Nephron (organoid): ENCODE results near the gene ATP5PD.

Experiments used
- H3K27ac Mint-ChIP-seq, 3 experiments: 2 replicates each; pipeline ENCODE4 v1.8.0; 2020; ENCODE audit warnings: mixed read lengths in 3 of 3, mild to moderate bottlenecking in 2 of 3, moderate library complexity in 1 of 3
- H3K27me3 Mint-ChIP-seq: 2 replicates; pipeline ENCODE4 v1.8.0; 2021; ENCODE audit warnings: low read depth, mild to moderate bottlenecking, moderate library complexity, mixed read lengths
- H3K36me3 Mint-ChIP-seq: 2 replicates; pipeline ENCODE4 v1.8.0; 2020; ENCODE audit warnings: low read depth, mixed read lengths
- H3K4me1 Mint-ChIP-seq: 2 replicates; pipeline ENCODE4 v1.8.0; 2020; ENCODE audit warnings: mixed read lengths
- H3K4me3 Mint-ChIP-seq, 3 experiments: 2 replicates each; pipeline ENCODE4 v1.8.0; 2020; ENCODE audit warnings: mild to moderate bottlenecking in 3 of 3, mixed read lengths in 3 of 3, moderate library complexity in 2 of 3
- H3K9me3 Mint-ChIP-seq: 2 replicates; pipeline ENCODE4 v1.8.0; 2020; ENCODE audit warnings: mixed read lengths
- CTCF ChIP-seq, 3 experiments: fragments of 200-600 bp; sonication (generic); IDR thresholded peaks; one replicate each; pipeline ENCODE4 v1.5.0; 2021; ENCODE audit warnings: antibody characterized with exemption in 3 of 3; ENCODE audit not compliant: unreplicated experiment in 3 of 3

The ATP5PD gene

GRCh38 chr17:75046407-75047289 is at the start of gene ATP5PD, which contains the start of gene KCTD2:
ATP5PD (minus strand) TSS chr17:75046969; CDS start chr17:75042650, 4,319 bp downstream.
KCTD2 (plus strand) TSS chr17:75047225; CDS start chr17:75047251, 26 bp downstream.
- TF ChIP-seq CTCF (IDR thresholded peaks at IDR 0.05; ENCODE audit: unreplicated experiment in 3 of 3): no peak
- Mint-ChIP-seq H3K4me1 (peaks cover 28% of the 10 kb centered on the region), H3K27ac (peak within 1 kb of the TSS; percentile 81 to 97 (median 95)), H3K4me3 (peak within 1 kb of the TSS; percentile 97 to 99 (median 99)), H3K9me3 (no peaks in the 10 kb centered on the region), H3K36me3 (peaks cover 24% of the 10 kb centered on the region), H3K27me3 (no peaks in the 10 kb centered on the region)

GRCh38 chr17:75096082-75096625 is 49.4 kb upstream of the ATP5PD start:
- Mint-ChIP-seq H3K4me1 (peaks cover 19% of the 10 kb centered on the region), H3K27ac (peak overlapping the region in 2 of 3 experiments; percentile 58 to 65), H3K36me3 (peaks cover 10% of the 10 kb centered on the region), H3K27me3 (no peaks in the 10 kb centered on the region), H3K4me3 (no peak overlapping the region), H3K9me3 (no peaks in the 10 kb centered on the region)
- TF ChIP-seq CTCF (IDR thresholded peaks at IDR 0.05; ENCODE audit: unreplicated experiment in 3 of 3): no peak

- H3K4me1 Mint-ChIP-seq: peaks cover 29% of the 10 kb centered on the region
- no peak overlapping the region for H3K27ac Mint-ChIP-seq
- H3K9me3 Mint-ChIP-seq: no peaks in the 10 kb centered on the region
- H3K36me3 Mint-ChIP-seq: peaks cover 10% of the 10 kb centered on the region
- H3K4me3 Mint-ChIP-seq: no peak overlapping the region
- no peak for TF ChIP-seq CTCF (IDR thresholded peaks at IDR 0.05; ENCODE audit: unreplicated experiment in 3 of 3)
- no peaks in the 10 kb centered on the region for H3K27me3 Mint-ChIP-seq
These were observed 48.2 kb upstream of the ATP5PD start for GRCh38 chr17:75094871-75095399.

- Mint-ChIP-seq H3K4me1 (peaks cover 40% of the 10 kb centered on the region), H3K9me3 (no peaks in the 10 kb centered on the region), H3K4me3 (no peak overlapping the region), H3K36me3 (peaks cover 3% of the 10 kb centered on the region), H3K27ac (peak overlapping the region in 1 of 3 experiments; percentile 77), H3K27me3 (no peaks in the 10 kb centered on the region)
- no peak for TF ChIP-seq CTCF (IDR thresholded peaks at IDR 0.05; ENCODE audit: unreplicated experiment in 3 of 3)
These were observed 46.9 kb upstream of the ATP5PD start for GRCh38 chr17:75093548-75094158.

GRCh38 chr17:75091855-75092327 is 45.1 kb upstream of the ATP5PD start:
- H3K36me3 Mint-ChIP-seq: no peaks in the 10 kb centered on the region
- H3K27me3 Mint-ChIP-seq: no peaks in the 10 kb centered on the region
- TF ChIP-seq CTCF (IDR thresholded peaks at IDR 0.05; ENCODE audit: unreplicated experiment in 3 of 3): no peak
- peak overlapping the region; percentile 69 to 87 (median 77) for H3K27ac Mint-ChIP-seq
- no peaks in the 10 kb centered on the region for H3K9me3 Mint-ChIP-seq
- H3K4me1 Mint-ChIP-seq: peaks cover 41% of the 10 kb centered on the region
- peak overlapping the region; percentile 52 to 76 (median 73) for H3K4me3 Mint-ChIP-seq
